ENCODE results near the gene DUSP7.

Gene DUSP7

GRCh38 chr3:52026041-52026440 lies 30.3 kb downstream of the DUSP7 start:
- ATAC-seq (no peak), DNase-seq (no peak)

- ATAC-seq (no peak), DNase-seq (no peak)
Measured at GRCh38 chr3:52025453-52025852, 30.9 kb downstream of the DUSP7 start.

GRCh38 chr3:52024765-52025452 lies 31.5 kb downstream of the DUSP7 start:
- ATAC-seq (no peak), DNase-seq (no peak)

- ATAC-seq (no peak), DNase-seq (no peak)
Measured at GRCh38 chr3:52023860-52024764, 32.3 kb downstream of the DUSP7 start.

GRCh38 chr3:52023101-52023770 lies 33.1 kb downstream of the DUSP7 start:
- ATAC-seq, result no peak
- DNase-seq, result no peak

GRCh38 chr3:52022323-52023100 lies 33.9 kb downstream of the DUSP7 start:
- ATAC-seq, result no peak
- DNase-seq, result no peak

- ATAC-seq, result no peak
Measured at GRCh38 chr3:52021489-52022268, 34.7 kb downstream of the DUSP7 start.

GRCh38 chr3:52020796-52021195 lies 35.6 kb downstream of the DUSP7 start:
- ATAC-seq (no peak), DNase-seq (no peak)

More at GRCh38 chr3:52021489-52022268, 34.7 kb downstream of the DUSP7 start:
- DNase-seq, result no peak

GRCh38 chr3:52019352-52020080 lies 36.9 kb downstream of the DUSP7 start:
- ATAC-seq, result no peak
- DNase-seq, result no peak

- no peak for ATAC-seq
- DNase-seq, result no peak
Measured at GRCh38 chr3:52018319-52019000, 37.9 kb downstream of the DUSP7 start.

- ATAC-seq, result no peak
- no peak for DNase-seq
Measured at GRCh38 chr3:52017586-52017985, 38.8 kb downstream of the DUSP7 start.

- DNase-seq (no peak), ATAC-seq (no peak)
Measured at GRCh38 chr3:52015438-52016228, 40.7 kb downstream of the DUSP7 start.

- ATAC-seq, result no peak
- no peak for DNase-seq
Measured at GRCh38 chr3:52014613-52015012, 41.8 kb downstream of the DUSP7 start.

GRCh38 chr3:52013802-52014598 lies 42.4 kb downstream of the DUSP7 start:
- DNase-seq (no peak), ATAC-seq (no peak)

- DNase-seq (no peak), ATAC-seq (no peak)
Measured at GRCh38 chr3:52012699-52013098, 43.7 kb downstream of the DUSP7 start.

- no peak for DNase-seq
- ATAC-seq, result no peak
Measured at GRCh38 chr3:52010431-52010830, 45.9 kb downstream of the DUSP7 start.

- ATAC-seq (no peak), DNase-seq (no peak)
Measured at GRCh38 chr3:52007291-52007690, 49.1 kb downstream of the DUSP7 start.

- ATAC-seq, result no peak
- no peak for DNase-seq
Measured at GRCh38 chr3:52006820-52007133, 49.6 kb downstream of the DUSP7 start.
